DOHH2 (cell line): ENCODE results near the gene TBC1D14.

ENCODE experiments used
- CTCF ChIP-seq: fragments of 200-600 bp; sonication (generic); IDR thresholded peaks from one replicate; pipeline ENCODE4 v1.5.1; 2014; ENCODE audit warnings: antibody characterized with exemption, mild to moderate bottlenecking, low read depth, low read length; ENCODE audit not compliant: poor library complexity, severe bottlenecking
- EZH2phosphoT487 ChIP-seq: fragments of 200-600 bp; sonication (generic); IDR thresholded peaks from 2 replicates; pipeline ENCODE4 v1.6.1; 2017; ENCODE audit warnings: borderline replicate concordance, mild to moderate bottlenecking, antibody characterized with exemption, low read length, moderate library complexity, mixed read lengths

GRCh38 chr4:6910960-6911874 is 1.6 kb downstream of the TBC1D14 start:
- TF ChIP-seq CTCF (no peak), EZH2phosphoT487 (no peak)
